Measurements from ENCODE around the gene MEIS3.

DNA sequence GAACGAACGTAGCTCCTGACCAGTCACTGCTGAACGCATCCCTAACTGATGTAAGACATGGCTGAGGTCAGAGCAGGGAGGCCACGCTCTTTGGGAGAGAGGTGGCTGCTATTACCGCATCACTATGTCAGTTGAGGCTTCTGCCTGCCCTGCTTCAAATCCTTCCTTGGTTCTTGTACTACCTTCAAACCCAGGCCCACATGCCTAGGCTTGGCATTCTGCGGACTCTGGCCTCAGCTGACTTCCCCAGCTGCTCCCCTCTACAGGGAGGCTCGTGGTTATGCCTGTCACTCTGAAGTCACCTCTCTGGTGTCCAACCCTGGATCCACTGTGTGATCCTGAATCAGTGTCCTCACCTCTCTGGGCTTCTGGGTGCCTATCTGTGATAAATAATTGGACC, 14.8 kb upstream of the MEIS3 start:
- TF ChIP-seq POLR2A (IDR thresholded peaks at IDR 0.05) = no peak
- TF ChIP-seq CTCF (IDR thresholded peaks at IDR 0.05) = no peak
- TF ChIP-seq EP300 (IDR thresholded peaks at IDR 0.05) = no peak
